ENCODE data around the gene RPS2.

GRCh38 chr16:1938316-1938715, 26.3 kb downstream of the RPS2 start:
- no peak for TF ChIP-seq YY1 (tag by site-specific recombination; IDR thresholded peaks at IDR 0.05)
- TF ChIP-seq ZNF302 (tag by site-specific recombination; IDR thresholded peaks at IDR 0.05; ENCODE audit: low read depth), result no peak
- TF ChIP-seq ZNF513 (tag by site-specific recombination; IDR thresholded peaks at IDR 0.05), result no peak
- no peak for TF ChIP-seq ZNF175 (tag by site-specific recombination; IDR thresholded peaks at IDR 0.05)
- no peak for TF ChIP-seq PBX3 (CRISPR knock-in tag; IDR thresholded peaks at IDR 0.05)
- no peak for TF ChIP-seq SP7 (tag by site-specific recombination; IDR thresholded peaks at IDR 0.05)
